SU-DHL-6 (cell line): Measurements from ENCODE around the gene ATL2.

ENCODE experiments used
- CTCF ChIP-seq: fragments of 200-600 bp; sonication (generic); IDR thresholded peaks from one replicate; pipeline ENCODE4 v1.5.1; 2017; ENCODE audit warnings: antibody characterized with exemption, mild to moderate bottlenecking, low read length, moderate library complexity; ENCODE audit not compliant: insufficient read depth, poor library complexity, severe bottlenecking
- EZH2phosphoT487 ChIP-seq: fragments of 200-600 bp; sonication (generic), shearing (Covaris generic); conservative IDR thresholded peaks from 2 replicates; pipeline ENCODE4 v1.6.1; 2018; ENCODE audit warnings: mild to moderate bottlenecking, antibody characterized with exemption, low read length, moderate library complexity, mixed read lengths

- no peak for TF ChIP-seq CTCF
- no peak for TF ChIP-seq EZH2phosphoT487
These were observed 108.3 kb downstream of the ATL2 start for GRCh38 chr2:38268691-38269327.
